Fibroblast of villous mesenchyme (primary cell): Measurements from ENCODE around the gene DNAAF9. TPM values are rescaled to one million over a fixed set of nuclear protein-coding genes. Genes with fewer than 3 reads are reported as not detected.

ENCODE experiments used
- DNase-seq: peaks from one replicate; pipeline ENCODE4 v3.0.0-alpha.2; 2010; ENCODE audit warnings: low read depth
- H3K4me3 ChIP-seq: 2 replicates; pipeline ENCODE4 v1.5.1; 2011; ENCODE audit warnings: low read depth, mild to moderate bottlenecking, low read length
- small RNA-seq: library from RNA; depleted of rRNA; stranded (forward); fragments of <200 nt; gene quantifications from one replicate; pipeline ENCODE3, GENCODE V24; 2012
- total RNA-seq: library from RNA; depleted of rRNA; stranded (reverse); fragments of >200 nt; gene quantifications from 2 replicates; pipeline ENCODE4 v1.2.3, GENCODE V29; 2012
- TF ChIP-seq, protein P1 (sequence below): IDR thresholded peaks from 2 replicates; pipeline ENCODE4 v1.5.1; 2012; ENCODE audit warnings: low read depth, mild to moderate bottlenecking, low read length; ENCODE audit not compliant: insufficient read depth

The DNAAF9 gene
- total RNA-seq, 1 donor: 20.3 TPM

DNA sequence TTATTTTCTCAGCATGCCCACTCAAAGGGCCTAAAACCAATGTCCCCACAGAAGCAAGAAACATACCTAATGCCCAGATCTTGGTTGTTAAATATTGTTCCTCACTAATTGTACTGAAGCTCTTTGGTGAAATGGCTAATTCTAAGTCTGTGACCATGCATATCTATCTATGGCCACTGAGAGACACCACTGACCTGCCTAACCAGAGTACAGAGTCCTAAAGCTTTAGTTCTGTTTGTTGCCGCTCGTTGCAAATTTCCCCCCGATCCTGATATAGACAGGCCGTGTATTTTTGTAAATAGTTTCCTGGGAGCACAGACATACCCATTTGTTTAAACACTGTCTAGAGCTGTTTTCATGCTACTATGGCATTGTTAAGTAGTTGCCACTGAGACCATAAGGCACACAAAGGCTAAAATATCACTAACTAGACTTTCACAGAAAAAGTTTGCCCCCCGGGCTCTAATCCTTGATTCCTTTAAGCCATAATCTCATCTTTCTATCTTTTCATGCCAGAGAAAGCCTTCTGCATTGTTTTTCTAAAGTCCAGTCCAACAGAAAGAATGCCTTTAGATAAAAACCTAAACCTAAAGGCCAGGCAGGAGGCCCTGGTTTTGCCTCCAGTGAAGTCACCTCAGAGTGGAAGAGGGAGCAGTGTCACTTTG is 48.7 kb downstream of the DNAAF9 start:
- no peak for DNase-seq
- H3K4me3 ChIP-seq: no peak overlapping the region
- TF ChIP-seq, protein P1, sequence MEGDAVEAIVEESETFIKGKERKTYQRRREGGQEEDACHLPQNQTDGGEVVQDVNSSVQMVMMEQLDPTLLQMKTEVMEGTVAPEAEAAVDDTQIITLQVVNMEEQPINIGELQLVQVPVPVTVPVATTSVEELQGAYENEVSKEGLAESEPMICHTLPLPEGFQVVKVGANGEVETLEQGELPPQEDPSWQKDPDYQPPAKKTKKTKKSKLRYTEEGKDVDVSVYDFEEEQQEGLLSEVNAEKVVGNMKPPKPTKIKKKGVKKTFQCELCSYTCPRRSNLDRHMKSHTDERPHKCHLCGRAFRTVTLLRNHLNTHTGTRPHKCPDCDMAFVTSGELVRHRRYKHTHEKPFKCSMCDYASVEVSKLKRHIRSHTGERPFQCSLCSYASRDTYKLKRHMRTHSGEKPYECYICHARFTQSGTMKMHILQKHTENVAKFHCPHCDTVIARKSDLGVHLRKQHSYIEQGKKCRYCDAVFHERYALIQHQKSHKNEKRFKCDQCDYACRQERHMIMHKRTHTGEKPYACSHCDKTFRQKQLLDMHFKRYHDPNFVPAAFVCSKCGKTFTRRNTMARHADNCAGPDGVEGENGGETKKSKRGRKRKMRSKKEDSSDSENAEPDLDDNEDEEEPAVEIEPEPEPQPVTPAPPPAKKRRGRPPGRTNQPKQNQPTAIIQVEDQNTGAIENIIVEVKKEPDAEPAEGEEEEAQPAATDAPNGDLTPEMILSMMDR: no peak

Small RNAs within 50 kb of the gene (small RNA-seq; reads per million reads assigned to genes)
- gene RF00012 (0.28 reads per million), gene RNU6-1019P (not detected)

Other genes with a start within 250 kb of the DNAAF9 start
- gene FASTKD5, start 247.8 kb downstream of the DNAAF9 start, total RNA-seq: 10.3 and 19.0 TPM in 2 replicates
- 4.2 and 4.3 TPM in 2 replicates for gene UBOX5, start 247.8 kb downstream of the DNAAF9 start, total RNA-seq
- 10.3 and 13.8 TPM in 2 replicates for gene LZTS3, start 234.1 kb downstream of the DNAAF9 start, total RNA-seq
- 19.0 and 21.6 TPM in 2 replicates for gene DDRGK1, start 203.0 kb downstream of the DNAAF9 start, total RNA-seq
- gene ITPA, start 198.2 kb downstream of the DNAAF9 start, total RNA-seq: 29.8 and 40.3 TPM in 2 replicates
- gene SLC4A11, start 168.5 kb downstream of the DNAAF9 start, total RNA-seq: 1.6 and 1.7 TPM in 2 replicates
- 35.4 and 39.3 TPM in 2 replicates for gene ATRN, start 63.3 kb upstream of the DNAAF9 start, total RNA-seq